AG04450 (cell line): ENCODE results near the gene TANC2. TPM values are rescaled to one million over a fixed set of nuclear protein-coding genes. Genes with fewer than 3 reads are reported as not detected.

Experiments
- CTCF ChIA-PET: fragments of 300-600, 350-600 bp; formaldehyde crosslinking; extraction: SDS; loops from one replicate; lab custom pipeline; 2022; ENCODE audit warnings: antibody characterized with exemption, inconsistent platforms; lab: Charles Lee
- POLR2A ChIA-PET: fragments of 350-600 bp; formaldehyde crosslinking; extraction: SDS; loops from one replicate; lab custom pipeline; 2021; ENCODE audit warnings: antibody characterized with exemption, inconsistent platforms; lab: Yijun Ruan, JAX
- DNase-seq: peaks from one replicate; pipeline ENCODE4 v3.0.0-alpha.2; 2011; ENCODE audit warnings: low read depth, low spot score
- H3K27ac ChIP-seq: one replicate; pipeline ENCODE4 v1.5.1; 2012; ENCODE audit warnings: low read depth, low read length, control low read depth
- H3K27me3 ChIP-seq: one replicate; pipeline ENCODE4 v1.6.0; 2012; ENCODE audit warnings: low read length; ENCODE audit not compliant: control insufficient read depth, insufficient read depth
- H3K4me3 ChIP-seq: 2 replicates; pipeline ENCODE4 v1.5.1; 2011; ENCODE audit warnings: mild to moderate bottlenecking, low read depth, low read length, control low read depth
- H3K9me3 ChIP-seq: 2 replicates; pipeline ENCODE4 v1.5.1; 2012; ENCODE audit warnings: low read length; ENCODE audit not compliant: control insufficient read depth, insufficient read depth
- CTCF ChIP-seq: IDR thresholded peaks from 2 replicates; pipeline ENCODE4 v1.5.1; 2011; ENCODE audit warnings: low read depth, low read length, control low read depth, inconsistent platforms
- polyA plus RNA-seq: library from polyadenylated mRNA; depleted of rRNA; stranded (reverse); fragments of >200 nt; gene quantifications from 2 replicates; pipeline ENCODE4 v1.2.3, GENCODE V29; 2011

TANC2 gene
- polyA plus RNA-seq, 1 experiment: 21.1 TPM

- ChIA-PET POLR2A (interaction anchor here (1.4 kb wide), 1 partner anchor 440 kb away, joined by 6 read pairs; no protein-coding TSS in a partner anchor), CTCF (no interaction called here)
- no peaks in the 10 kb centered on the region for H3K9me3 ChIP-seq
- peak overlapping the region; percentile 86 for H3K4me3 ChIP-seq
- no peaks in the 10 kb centered on the region for H3K27me3 ChIP-seq
- H3K27ac ChIP-seq: no peak overlapping the region
- TF ChIP-seq CTCF: no peak
- DNase-seq: no peak
Measured at GRCh38 chr17:62967205-62967529, 1.1 kb downstream of the TANC2 start.

- ChIA-PET POLR2A (no interaction called here), CTCF (interaction anchor here (0.6 to 1.0 kb wide), 4 partner anchors 32 to 263 kb away, joined by 4 to 6 read pairs (median 4); no protein-coding TSS in a partner anchor)
- Histone ChIP-seq H3K9me3 (no peaks in the 10 kb centered on the region), H3K27ac (no peak overlapping the region), H3K27me3 (no peaks in the 10 kb centered on the region), H3K4me3 (peak overlapping the region; percentile 86)
- TF ChIP-seq CTCF: peak; percentile 98
- peak; percentile 78 for DNase-seq
Measured at GRCh38 chr17:62968445-62968923, 2.4 kb downstream of the TANC2 start.

GRCh38 chr17:62970610-62971009 is 4.6 kb downstream of the TANC2 start:
- no peaks in the 10 kb centered on the region for H3K27me3 ChIP-seq
- H3K4me3 ChIP-seq: no peak overlapping the region
- DNase-seq: no peak
- ChIA-PET POLR2A (no interaction called here), CTCF (no interaction called here)
- TF ChIP-seq CTCF: no peak
- H3K9me3 ChIP-seq: no peaks in the 10 kb centered on the region
- H3K27ac ChIP-seq: no peak overlapping the region

- DNase-seq: no peak
- Histone ChIP-seq H3K27me3 (no peaks in the 10 kb centered on the region), H3K27ac (no peak overlapping the region), H3K4me3 (no peak overlapping the region), H3K9me3 (no peaks in the 10 kb centered on the region; the same call in 1 of the 2 replicates)
- ChIA-PET POLR2A (no interaction called here), CTCF (no interaction called here)
- no peak for TF ChIP-seq CTCF
Measured at GRCh38 chr17:62971853-62972252, 5.8 kb downstream of the TANC2 start.

- ChIA-PET POLR2A (no interaction called here), CTCF (interaction anchor here (3.1 kb wide), 1 partner anchor 432 kb away, joined by 11 read pairs; no protein-coding TSS in a partner anchor)
- Histone ChIP-seq H3K9me3 (no peaks in the 10 kb centered on the region; the same call in 1 of the 2 replicates), H3K4me3 (no peak overlapping the region), H3K27me3 (no peaks in the 10 kb centered on the region), H3K27ac (no peak overlapping the region)
- no peak for DNase-seq
- TF ChIP-seq CTCF: no peak
Measured at GRCh38 chr17:62974788-62975187, 8.8 kb downstream of the TANC2 start.
